Activated T-cell treated with anti-CD3 and anti-CD28 coated beads for 4 hours (primary cell): Measurements from ENCODE around the gene HARBI1.
A peak's percentile ranks its signal among the peaks of the same experiment; 100 is the strongest.

Source experiments
- DNase-seq: peaks from one replicate; pipeline ENCODE4 v3.0.0-alpha.2; 2020

HARBI1 gene, protein sequence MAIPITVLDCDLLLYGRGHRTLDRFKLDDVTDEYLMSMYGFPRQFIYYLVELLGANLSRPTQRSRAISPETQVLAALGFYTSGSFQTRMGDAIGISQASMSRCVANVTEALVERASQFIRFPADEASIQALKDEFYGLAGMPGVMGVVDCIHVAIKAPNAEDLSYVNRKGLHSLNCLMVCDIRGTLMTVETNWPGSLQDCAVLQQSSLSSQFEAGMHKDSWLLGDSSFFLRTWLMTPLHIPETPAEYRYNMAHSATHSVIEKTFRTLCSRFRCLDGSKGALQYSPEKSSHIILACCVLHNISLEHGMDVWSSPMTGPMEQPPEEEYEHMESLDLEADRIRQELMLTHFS

DNA sequence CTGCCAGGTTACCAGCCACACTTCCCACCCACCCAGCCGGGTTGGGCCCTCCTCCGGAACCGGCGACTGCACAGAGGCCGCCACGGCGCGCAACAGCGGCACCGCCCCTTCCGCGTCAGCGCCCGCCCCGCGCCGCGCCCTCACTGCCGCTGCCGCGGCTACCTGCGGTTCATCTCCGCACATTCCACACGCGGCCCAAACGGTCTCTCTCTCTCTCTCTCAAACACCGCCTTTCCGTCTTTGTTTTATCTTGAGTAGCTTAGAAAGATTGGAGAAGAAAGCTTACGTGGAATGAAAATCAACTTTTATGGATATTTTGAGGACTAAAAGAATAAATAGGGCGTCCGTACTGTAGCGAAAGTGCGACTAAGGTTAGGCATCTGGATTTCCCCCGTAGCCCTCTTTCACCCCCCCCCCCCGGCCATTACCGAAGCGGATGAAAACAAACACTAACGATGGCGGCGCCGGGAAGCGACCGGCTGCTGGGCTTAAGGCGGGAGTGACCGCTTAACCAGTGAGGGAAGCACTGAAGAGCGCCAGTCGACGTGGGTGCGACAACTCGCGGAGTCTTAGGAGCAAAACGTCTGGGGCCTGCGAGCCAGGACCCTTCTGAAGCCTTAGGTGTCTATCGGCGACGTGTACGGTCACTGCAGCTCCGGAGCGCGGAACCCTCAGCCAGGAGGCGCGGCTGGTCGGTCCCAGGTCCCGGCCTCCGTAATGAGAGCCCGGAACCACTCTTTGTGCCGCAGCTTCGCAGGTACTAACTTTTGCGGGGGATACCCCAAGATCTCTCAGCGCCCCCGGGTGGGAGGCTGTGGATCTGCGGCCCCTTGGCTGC, at the start of gene HARBI1, which contains the start of gene ATG13:
TSS of gene HARBI1 (minus strand) at position 94 of the 838 bp plus-strand sequence. CDS start 990 bp downstream, outside the sequence.
TSS of gene ATG13 (plus strand) at position 420 of the 838 bp plus-strand sequence. CDS start 26,739 bp downstream, outside the sequence.
- peak; percentile 88 for DNase-seq

DNA sequence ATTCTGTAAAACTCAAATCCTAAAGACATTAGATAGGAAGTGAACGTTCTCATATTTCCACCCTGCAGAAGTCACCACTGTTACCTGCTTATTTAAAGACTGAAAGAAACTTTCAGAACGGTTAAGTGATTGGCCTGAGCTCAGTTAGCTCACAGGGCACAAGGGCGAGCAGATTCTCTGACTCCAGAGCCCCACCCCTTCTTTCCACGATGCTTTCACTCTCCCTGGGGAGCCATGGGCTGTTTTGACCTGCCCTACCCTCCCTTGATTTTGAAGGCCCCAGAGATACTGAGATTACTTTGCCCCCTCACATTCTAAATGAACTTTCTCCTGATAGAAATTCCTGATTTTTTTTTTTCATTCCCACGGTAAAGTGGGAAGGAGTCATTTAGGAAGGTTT, 49.5 kb upstream of the HARBI1 start:
- DNase-seq = no peak

DNA sequence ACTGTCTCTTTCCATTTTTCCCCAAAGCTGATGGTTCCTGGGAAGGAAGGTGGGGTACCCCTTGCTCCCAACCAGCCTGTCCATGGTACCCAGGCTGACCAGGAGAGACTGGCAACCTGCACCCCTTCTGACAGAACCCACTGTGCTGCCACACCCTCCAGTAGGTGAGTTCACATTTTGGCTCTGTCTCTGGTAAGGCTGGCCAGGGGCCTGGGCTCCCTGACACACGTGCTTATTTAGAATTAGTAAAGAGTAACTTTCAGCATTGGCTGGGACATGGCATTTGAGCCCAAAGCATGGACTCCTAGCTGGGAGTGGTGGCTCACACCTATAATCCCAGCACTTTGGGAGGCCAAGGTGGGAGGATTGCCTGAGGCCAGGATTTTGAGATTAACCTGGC, 48.3 kb upstream of the HARBI1 start:
- no peak for DNase-seq

- no peak for DNase-seq
Measured at GRCh38 chr11:46664612-46665011, 47.6 kb upstream of the HARBI1 start.

GRCh38 chr11:46663277-46663940, 46.4 kb upstream of the HARBI1 start:
- DNase-seq = no peak

DNA sequence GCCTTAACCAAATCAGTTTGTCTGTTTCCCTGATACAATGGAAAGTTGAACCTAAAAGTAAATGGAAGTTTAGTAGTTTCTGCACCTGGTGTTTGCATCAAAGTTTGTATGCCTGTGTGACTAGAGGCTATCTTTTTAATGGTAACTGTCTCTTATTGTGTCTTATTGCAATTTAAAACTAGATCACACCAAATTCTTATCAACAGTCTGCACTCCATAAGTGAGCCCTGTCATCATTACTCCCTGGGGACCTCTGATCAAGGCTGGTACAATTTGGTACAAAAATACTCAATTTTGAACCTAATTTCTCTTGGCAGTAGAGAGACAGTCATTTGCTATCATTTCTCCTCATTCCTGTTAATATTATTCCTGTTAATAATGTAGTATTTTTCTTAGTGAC, 45.3 kb upstream of the HARBI1 start:
- DNase-seq = no peak

- no peak for DNase-seq
Measured at GRCh38 chr11:46661836-46662235, 44.8 kb upstream of the HARBI1 start.

DNA sequence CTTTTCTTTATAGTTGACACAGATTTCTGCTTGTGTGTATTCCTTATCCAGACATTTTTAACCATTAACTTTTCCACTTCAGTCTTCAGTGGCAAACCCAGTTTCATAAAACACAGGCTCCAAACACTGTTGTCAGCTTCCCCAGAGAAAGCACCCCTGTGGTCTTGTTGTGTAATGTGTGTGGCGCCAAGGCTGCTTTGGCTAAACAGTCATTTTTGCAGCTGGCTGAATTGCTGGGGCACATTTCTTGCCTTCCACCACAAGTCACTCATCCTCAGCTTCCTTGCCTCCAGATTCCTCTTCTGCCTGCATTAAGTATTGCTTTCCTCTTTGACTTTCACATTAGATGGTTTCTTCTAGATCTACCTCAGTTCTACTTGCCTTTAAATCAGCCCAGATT, 42.9 kb upstream of the HARBI1 start:
- no peak for DNase-seq

DNA sequence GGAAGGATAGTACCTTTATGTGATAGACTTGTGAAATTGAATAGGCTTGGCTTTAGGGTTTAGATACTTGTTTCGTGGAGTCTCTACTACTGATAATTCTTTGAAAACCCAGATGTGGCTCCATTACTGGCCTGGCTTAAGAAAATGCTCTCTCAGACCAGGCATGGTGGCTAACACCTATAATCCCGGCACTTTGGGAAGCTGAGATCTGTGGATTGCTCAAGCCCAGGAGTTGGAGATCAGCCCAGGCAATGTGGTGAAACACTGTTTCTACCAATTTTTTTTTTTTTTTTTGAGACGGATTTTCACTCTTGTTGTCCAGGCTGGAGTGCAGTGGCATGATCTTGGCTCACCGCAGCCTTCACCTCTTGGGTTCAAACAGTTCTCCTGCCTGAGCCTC, 41.2 kb upstream of the HARBI1 start:
- DNase-seq = no peak

DNA sequence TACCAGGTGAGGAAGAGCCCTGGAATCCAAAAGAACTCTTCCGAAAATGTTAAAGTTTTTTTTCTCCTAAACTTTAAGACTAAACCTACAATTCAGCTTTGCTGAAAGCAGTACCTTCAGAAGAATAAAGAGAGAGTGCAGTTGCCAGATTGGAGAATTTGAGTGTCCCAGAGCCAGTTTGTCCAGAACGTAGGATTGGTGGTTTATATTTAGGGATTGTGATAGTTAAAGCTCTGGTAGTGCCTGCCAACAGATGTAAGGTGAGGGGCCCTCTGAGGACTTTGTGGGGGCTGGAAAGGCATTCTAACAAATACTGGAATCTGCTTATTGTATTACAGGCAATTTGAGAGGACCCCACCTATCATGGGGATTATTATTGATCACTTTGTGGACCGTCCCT, 40.2 kb upstream of the HARBI1 start:
- DNase-seq = no peak

- DNase-seq = no peak
Measured at GRCh38 chr11:46655631-46656030, 38.6 kb upstream of the HARBI1 start.

DNA sequence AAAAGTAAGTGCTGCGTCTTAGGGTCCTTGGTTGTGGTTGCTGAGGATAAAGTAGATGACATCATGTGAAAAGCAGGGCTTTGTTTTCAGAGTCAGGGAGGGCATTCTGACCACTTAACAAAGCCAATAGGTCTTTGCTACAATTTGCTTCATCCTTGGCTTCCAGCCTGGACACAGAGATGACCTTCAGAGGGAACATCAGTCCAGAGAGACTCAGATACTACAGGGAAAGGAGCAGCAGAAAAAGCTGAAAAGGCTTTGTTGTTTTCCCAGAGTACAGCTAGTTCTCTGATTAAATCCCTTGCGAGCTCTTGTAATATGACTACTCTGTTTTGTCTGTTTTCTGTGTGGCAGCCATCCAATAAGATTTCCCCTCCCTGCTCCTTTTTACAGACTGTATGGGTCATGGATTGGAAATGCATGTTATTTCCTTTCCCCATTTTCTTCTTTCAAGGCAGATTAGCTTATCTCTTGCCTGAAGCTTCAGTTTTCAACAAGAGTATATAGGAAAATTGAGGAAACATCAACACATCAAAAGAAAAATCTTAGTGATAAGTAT, 32.2 kb upstream of the HARBI1 start:
- DNase-seq = no peak

- no peak for DNase-seq
Measured at GRCh38 chr11:46643986-46644385, 27.0 kb upstream of the HARBI1 start.

DNA sequence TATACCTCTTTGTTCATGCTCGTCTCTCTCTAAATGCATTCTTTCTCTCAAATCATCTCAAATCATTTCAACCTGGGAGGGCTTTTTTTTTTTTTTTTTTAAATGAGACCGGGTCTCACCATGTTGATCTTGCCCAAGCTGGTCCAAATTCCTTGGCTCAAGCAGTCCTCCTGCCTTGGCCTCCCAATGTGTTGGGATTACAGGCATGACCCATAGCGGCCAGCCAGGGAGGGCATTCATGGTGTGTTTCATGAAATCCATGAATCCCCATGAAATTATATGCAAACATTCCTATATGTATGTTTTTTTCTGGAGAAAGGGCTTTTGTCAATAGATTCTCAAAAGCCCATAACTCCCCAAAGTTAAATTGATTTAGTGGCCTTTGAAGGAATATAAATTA, 26.5 kb upstream of the HARBI1 start:
- no peak for DNase-seq

GRCh38 chr11:46642627-46643335, 25.8 kb upstream of the HARBI1 start:
- no peak for DNase-seq

GRCh38 chr11:46641639-46642038, 24.6 kb upstream of the HARBI1 start:
- DNase-seq = no peak

DNA sequence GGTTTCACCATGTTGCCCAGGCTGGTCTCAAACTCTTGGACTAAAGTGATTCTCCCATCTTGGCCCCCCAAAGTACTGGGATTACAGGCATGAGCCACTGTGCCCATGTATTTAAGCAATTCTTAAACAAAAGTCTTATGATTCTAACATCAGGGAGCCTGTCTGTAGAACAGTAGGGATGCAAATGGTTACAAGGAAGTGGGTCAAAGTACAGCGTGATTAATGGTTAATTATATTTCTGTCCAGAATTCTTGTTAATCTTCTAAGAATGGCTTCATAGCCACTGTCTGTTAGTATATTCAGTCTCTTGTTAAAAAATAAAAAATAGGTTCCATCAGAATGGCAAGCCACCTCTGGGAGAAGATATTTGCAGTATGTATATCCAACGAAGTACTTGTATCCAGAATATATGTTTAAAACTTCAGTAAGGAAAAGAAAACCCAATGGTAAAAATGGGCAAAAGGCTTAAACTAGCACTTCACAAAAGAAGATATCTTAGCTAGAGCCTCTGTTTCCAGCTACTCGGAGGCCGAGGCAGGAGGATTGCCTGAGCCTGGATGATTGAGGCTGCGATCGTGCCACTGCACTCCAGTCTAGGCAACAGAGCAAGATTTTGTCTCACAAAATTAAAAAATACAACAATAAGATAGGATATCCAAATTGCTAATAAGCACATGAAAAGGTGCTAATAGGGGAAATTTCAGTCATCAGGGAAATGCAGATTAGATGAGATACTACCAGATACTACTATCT, 23.2 kb upstream of the HARBI1 start:
- no peak for DNase-seq

- no peak for DNase-seq
Measured at GRCh38 chr11:46639197-46639839, 22.3 kb upstream of the HARBI1 start.

GRCh38 chr11:46637546-46637945, 20.5 kb upstream of the HARBI1 start:
- no peak for DNase-seq

GRCh38 chr11:46635557-46636139, 18.6 kb upstream of the HARBI1 start:
- DNase-seq = no peak
